Stimulated activated CD4-positive, alpha-beta T cell treated with anti-CD3 and anti-CD28 coated beads, Interleukin-1b, Interleukin-23, amount 100 ng/mL, for 24 hours (primary cell): Measurements from ENCODE around the gene SCFD1.
"Not testable (repeated sequence)": the region's sequence is repeated elsewhere in the genome, so short reads cannot be mapped to it uniquely, and the experiment has no call there.

Experiments used
- DNase-seq, 4 experiments: peaks; one replicate each; pipeline ENCODE4 v3.0.0-alpha.2; 2020; ENCODE audit warnings: low read depth in 4 of 4, low spot score in 1 of 4

Gene SCFD1

DNA sequence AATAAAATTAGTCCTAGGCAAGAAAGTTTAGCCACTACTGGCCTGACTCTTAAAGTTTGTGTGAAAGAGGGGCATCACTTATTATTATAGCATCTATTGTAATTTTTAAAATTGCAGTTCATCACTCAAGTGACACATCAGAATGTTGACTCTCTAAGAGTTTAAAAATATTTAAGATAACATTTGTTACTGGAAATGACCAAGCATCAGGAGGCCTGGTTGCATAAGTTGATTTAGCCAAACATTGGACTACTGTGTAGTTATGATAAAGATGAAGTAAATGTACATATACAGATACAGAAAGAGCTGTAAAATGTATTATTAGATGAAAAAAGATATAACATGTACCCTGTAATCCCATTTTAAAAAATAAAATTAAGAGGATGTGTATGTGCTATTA, 47.5 kb downstream of the SCFD1 start:
- no peak for DNase-seq

- no peak for DNase-seq
These were observed 51.0 kb downstream of the SCFD1 start for GRCh38 chr14:30673071-30673470.

DNA sequence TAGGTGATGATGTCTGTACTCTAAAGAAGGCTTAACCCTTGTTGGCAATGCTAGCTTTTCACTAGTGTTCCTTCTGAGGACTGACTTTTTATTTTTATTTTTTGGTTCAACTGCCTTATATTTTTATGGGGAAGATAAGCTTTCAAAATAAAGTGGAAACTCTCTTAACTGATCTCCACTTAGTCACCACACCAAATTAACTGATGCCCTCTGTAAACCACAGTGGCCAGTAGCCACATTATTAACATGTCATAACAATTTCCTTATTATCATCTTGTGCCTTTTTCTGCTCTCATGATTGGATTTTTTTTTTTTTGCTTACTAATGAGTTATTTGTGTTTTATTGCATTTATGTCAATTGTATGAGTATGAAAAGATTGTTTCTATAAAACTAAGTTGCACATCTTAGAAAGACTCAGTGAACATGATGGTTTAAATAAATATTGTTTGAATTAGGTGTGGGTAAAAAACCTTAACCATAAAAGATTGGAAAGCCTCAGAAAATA, 56.9 kb downstream of the SCFD1 start:
- no peak for DNase-seq

- no peak for DNase-seq
These were observed 57.9 kb downstream of the SCFD1 start for GRCh38 chr14:30680036-30680435.

- DNase-seq, result not testable (repeated sequence)
These were observed 58.7 kb downstream of the SCFD1 start for GRCh38 chr14:30680776-30681175.

DNA sequence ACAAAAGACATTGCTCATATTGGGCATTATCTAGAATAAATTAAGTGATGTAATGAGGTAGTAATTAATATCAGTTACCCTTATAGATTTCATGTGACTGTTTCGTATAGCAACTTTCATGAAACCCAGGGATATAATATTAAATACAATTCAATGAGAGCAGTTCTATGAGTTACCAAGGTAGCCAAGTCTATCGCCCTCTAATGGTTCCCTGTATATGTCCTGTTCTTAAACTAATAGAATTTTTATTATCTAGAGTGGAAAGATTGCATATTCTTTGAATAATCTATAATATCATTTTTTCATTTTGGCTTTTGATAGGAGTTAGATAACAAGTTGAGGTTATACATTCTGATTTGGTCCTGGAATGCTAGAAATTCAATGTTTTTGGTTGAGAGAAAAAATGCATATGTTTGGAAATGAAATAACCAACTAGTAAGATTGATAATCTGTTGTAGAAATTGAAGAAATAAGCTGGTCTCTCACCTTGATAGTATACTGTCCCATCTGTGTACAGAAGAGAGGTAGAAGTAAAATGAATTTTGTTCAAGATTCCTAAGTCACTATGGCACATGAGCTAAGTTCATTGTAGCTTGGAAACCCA, 59.7 kb downstream of the SCFD1 start:
- DNase-seq, result no peak

DNA sequence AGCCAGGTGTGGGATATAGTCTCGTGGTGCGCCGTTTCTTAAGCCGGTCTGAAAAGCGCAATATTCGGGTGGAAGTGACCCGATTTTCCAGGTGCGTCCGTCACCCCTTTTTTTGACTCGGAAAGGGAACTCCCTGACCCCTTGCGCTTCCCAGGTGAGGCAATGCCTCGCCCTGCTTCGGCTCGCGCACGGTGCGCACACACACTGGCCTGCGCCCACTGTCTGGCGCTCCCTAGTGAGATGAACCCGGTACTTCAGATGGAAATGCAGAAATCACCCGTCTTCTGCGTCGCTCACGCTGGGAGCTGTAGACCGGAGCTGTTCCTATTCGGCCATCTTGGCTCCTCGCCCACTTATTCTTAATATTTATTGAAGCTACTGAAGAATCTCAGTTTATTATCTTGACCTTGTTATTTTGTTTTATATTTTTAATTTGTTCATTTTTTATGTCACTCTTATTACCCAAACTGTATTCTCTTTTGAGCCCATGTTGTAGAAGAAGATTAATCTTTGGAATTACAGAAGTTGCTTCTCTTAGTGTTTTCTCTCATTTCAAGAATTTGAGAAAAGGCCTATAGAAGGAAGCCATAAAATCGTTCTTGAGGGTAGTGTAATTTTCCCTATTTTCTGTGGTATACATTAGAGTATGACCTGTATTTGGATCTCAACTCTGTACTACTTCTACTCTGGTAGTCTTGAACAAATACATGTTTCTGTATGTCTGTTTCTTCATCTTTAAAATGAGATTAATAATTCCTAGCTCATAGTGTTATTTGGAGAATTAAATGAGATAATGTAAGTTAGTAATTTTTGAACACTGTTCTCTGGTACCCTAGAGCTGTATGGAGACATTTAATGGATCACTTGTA, 68.6 kb downstream of the SCFD1 start:
- DNase-seq, result not testable (repeated sequence)

DNA sequence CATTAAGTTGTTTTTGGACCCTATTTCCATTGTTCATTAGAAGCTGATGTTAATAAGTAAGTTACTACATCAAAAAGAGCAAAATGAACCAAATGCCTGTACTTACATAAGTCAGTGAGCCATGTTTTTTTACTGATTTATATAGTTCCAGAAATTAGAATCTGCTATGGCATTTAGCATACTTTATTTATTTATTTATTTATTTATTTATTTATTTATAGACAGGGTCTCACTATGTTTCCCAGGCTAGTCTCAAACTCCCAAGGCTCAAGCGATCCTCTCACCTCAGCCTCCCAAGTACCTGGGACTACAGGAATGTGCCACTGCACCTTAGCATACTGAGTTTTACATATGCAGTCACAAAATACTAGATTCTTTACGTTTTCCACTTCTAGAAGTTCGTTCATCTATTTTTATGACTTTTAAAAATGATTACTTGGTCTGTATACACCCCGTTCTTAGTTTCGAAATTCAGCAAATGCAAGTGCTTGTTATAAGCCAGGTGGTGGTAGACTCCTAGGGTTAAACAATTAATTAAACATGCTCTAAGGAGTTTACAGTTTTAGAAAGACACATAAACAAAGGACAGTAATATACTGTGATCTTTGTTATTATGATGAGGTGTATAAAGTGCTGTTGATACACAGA, 69.8 kb downstream of the SCFD1 start:
- no peak for DNase-seq

DNA sequence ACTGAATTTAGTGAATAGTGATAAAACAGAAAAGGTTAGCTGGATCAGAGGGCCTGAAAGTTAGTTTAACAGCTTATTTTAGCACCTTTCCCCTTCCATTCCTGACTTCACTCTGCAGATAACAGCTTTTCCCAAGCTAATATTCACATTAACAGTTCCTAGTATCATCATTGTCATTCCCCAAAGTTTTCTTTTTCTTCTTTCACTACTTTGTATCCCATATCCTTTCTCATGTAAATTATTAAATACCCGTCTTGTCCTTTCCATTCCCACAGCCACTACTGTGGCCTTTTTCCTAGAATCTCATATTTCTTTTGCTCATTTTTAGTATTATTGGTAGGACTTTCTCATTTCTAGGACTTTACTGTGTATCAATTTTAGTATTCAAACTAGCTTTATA, 70.5 kb downstream of the SCFD1 start:
- no peak for DNase-seq

GRCh38 chr14:30698463-30698862, 76.3 kb downstream of the SCFD1 start:
- DNase-seq, result no peak

DNA sequence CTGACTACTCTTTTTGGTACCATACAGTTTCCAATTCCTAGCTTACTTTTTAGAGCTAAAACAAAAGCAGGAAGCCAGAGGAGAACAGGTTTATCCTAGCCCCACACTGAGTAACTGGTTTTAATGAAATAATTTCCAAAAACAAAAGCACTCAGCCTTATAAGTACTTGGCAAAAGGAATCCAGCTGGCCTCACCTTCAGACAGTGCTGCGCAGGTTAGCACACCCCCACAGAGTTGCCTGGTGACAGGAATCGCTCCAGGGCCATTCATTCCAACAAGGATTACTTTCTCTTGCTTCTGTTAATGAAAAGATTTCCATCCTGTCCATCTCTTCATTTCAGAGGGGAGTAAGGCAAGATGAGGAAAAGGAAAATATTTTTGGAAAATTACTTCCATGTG, 84.6 kb downstream of the SCFD1 start:
- DNase-seq, result no peak

- DNase-seq, result no peak
These were observed 86.0 kb downstream of the SCFD1 start for GRCh38 chr14:30708157-30708556.

GRCh38 chr14:30709201-30709600, 87.1 kb downstream of the SCFD1 start:
- DNase-seq, result no peak

- no peak for DNase-seq
These were observed 88.8 kb downstream of the SCFD1 start for GRCh38 chr14:30710876-30711275.

DNA sequence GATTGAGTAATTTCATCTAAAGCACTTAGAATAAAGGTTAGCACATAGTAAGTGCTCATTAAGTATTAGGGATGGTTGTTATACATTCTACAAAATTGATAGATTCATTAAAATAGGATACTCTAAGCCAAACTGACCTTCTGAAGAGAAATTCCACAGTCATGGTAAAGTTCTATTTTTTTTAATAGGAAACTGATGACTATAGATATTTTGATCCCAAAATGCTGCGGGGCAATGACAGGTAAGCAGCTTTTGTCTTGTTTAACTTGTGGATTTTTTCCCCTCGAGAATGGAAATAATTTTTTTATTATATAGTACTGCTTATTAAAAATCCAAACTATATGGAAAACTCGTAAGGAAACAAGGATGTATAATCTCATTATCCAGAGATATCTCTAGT, 97.0 kb downstream of the SCFD1 start:
- DNase-seq, result no peak

- no peak for DNase-seq
These were observed 103.6 kb downstream of the SCFD1 start for GRCh38 chr14:30725763-30726162.

DNA sequence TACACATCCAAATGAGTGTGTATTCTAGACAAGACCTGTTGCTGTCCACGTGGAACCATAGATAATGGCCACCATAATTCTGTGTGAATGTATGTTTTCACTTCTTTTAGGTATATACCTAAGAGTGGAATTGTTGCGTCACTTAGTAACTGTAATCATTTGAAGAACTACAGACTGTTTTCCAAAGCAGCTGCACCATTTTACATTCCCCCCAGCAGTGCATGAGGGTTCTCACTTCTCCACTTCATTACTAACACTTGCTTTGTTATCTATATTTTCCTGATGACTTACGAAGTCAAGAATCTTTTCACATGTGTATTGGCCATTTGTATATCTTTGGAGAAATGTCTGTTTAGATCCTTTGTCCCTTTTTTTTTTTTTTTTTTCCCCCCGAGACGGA, 106.4 kb downstream of the SCFD1 start:
- DNase-seq, result no peak

DNA sequence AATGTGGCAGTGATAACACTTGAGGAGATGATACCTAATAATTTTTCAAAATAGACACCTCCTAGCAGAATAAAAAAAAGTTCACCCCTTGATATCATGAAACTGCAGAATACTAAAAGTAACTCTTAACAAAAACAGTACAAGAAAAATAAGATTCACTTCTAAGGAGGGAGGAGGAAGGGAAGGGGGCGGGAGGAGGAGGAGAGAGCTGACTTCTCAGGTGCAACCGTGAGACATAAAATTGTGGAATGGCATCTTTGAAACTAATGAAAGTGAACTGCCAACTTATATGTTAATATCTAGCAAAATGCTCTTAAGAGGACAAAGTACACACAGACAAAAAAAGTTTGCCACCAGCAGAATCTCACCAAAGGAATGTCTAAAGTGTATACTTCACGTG, 115.8 kb downstream of the SCFD1 start:
- DNase-seq, result no peak

GRCh38 chr14:30738978-30739377, 116.9 kb downstream of the SCFD1 start:
- DNase-seq, result no peak

GRCh38 chr14:30748343-30748742, 126.2 kb downstream of the SCFD1 start:
- no peak for DNase-seq

DNA sequence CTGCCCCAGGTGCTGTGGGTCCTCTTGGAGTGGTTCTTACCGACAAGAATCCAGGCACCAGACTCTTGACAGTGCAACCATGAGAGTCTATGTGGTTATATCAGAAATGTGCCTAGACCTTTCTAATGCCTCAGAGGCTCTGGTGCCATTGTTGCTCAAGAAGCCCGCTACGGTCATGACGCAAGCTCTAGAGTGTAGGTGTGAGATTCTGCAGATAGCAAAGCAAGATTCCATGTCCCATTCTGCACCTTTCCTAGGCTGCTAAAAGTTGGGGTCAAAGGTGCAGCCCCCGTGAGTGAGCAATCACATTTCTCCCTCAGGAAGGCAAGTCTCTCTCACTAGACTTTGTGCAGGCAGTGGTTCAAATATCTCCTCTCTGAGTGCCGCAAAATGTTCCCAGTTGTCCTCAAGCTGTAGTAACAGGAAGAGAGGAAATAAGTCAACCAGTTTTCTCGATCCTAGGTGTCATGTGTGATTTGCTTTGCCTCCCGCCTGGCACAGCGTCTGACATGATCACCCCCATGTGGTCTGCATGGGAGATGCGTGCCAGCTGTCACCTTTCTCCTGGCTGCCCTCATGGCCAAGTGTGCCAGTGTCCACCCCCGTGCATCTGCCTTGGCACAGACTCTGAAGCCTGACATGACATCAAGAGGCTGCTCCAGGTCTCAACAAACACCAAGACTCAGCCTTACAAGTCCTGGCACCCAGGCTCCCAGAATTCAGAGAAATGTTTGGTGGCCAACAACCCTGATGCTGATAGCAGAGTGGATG, 129.7 kb downstream of the SCFD1 start:
- no peak for DNase-seq
